Muscle of arm (tissue), 14 donors: ENCODE results near the gene COG1. TPM values are rescaled to one million over a fixed set of nuclear protein-coding genes. Genes with fewer than 3 reads are reported as not detected.
"Not testable (repeated sequence)": the region's sequence is repeated elsewhere in the genome, so short reads cannot be mapped to it uniquely, and the experiment has no call there.

ENCODE experiments used
- DNase-seq: peaks from one replicate; pipeline ENCODE4 v3.0.0-alpha.2; 2013
- long read RNA-seq, 11 donors: transcript quantifications; one replicate each; lab custom pipeline, GENCODE V29; 2026
- polyA plus RNA-seq, 12 donors: library from polyadenylated mRNA; unstranded; fragments of 120-200 nt; gene quantifications; one replicate each; pipeline ENCODE4 v1.2.1, GENCODE V29; 2013; ENCODE audit not compliant: insufficient read length in 12 of 12

Gene COG1, protein sequence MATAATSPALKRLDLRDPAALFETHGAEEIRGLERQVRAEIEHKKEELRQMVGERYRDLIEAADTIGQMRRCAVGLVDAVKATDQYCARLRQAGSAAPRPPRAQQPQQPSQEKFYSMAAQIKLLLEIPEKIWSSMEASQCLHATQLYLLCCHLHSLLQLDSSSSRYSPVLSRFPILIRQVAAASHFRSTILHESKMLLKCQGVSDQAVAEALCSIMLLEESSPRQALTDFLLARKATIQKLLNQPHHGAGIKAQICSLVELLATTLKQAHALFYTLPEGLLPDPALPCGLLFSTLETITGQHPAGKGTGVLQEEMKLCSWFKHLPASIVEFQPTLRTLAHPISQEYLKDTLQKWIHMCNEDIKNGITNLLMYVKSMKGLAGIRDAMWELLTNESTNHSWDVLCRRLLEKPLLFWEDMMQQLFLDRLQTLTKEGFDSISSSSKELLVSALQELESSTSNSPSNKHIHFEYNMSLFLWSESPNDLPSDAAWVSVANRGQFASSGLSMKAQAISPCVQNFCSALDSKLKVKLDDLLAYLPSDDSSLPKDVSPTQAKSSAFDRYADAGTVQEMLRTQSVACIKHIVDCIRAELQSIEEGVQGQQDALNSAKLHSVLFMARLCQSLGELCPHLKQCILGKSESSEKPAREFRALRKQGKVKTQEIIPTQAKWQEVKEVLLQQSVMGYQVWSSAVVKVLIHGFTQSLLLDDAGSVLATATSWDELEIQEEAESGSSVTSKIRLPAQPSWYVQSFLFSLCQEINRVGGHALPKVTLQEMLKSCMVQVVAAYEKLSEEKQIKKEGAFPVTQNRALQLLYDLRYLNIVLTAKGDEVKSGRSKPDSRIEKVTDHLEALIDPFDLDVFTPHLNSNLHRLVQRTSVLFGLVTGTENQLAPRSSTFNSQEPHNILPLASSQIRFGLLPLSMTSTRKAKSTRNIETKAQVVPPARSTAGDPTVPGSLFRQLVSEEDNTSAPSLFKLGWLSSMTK
- polyA plus RNA-seq, result 10 to 100 TPM in 11 of 12 donors, not detected in 1; 22.4 to 54.9 (median 32.4) TPM
- long read RNA-seq, donor 1, full-length matches to known transcripts, result 4 of 4 reads
- long read RNA-seq, donor 1, partial matches to known transcripts, result 0 of 4 reads
- long read RNA-seq, donor 1, other reads (novel, unspliced or antisense), result 0 of 4 reads
- long read RNA-seq, donor 2, partial matches to known transcripts, result 0 of 2 reads
- long read RNA-seq, donor 2, other reads (novel, unspliced or antisense), result 0 of 2 reads
- long read RNA-seq, donor 3, partial matches to known transcripts, result 0 of 10 reads
- long read RNA-seq, donor 3, other reads (novel, unspliced or antisense), result 9 of 10 reads
- long read RNA-seq, donor 4, partial matches to known transcripts, result 0 of 1 reads
- long read RNA-seq, donor 4, other reads (novel, unspliced or antisense), result 0 of 1 reads
- long read RNA-seq, donor 5, partial matches to known transcripts, result 0 of 42 reads
- long read RNA-seq, donor 5, other reads (novel, unspliced or antisense), result 38 of 42 reads
- long read RNA-seq, donor 6, partial matches to known transcripts, result 0 of 2 reads
- long read RNA-seq, donor 6, other reads (novel, unspliced or antisense), result 0 of 2 reads
- long read RNA-seq, donor 7, result 0 reads
- long read RNA-seq, donor 8, partial matches to known transcripts, result 0 of 1 reads
- long read RNA-seq, donor 8, other reads (novel, unspliced or antisense), result 0 of 1 reads
- long read RNA-seq, donor 9, full-length matches to known transcripts, result 3 of 3 reads
- long read RNA-seq, donor 9, partial matches to known transcripts, result 0 of 3 reads
- long read RNA-seq, donor 9, other reads (novel, unspliced or antisense), result 0 of 3 reads
- long read RNA-seq, donor 10, partial matches to known transcripts, result 0 of 2 reads
- long read RNA-seq, donor 10, other reads (novel, unspliced or antisense), result 0 of 2 reads
- long read RNA-seq, donor 11, partial matches to known transcripts, result 0 of 2 reads
- long read RNA-seq, donor 11, other reads (novel, unspliced or antisense), result 0 of 2 reads

DNA sequence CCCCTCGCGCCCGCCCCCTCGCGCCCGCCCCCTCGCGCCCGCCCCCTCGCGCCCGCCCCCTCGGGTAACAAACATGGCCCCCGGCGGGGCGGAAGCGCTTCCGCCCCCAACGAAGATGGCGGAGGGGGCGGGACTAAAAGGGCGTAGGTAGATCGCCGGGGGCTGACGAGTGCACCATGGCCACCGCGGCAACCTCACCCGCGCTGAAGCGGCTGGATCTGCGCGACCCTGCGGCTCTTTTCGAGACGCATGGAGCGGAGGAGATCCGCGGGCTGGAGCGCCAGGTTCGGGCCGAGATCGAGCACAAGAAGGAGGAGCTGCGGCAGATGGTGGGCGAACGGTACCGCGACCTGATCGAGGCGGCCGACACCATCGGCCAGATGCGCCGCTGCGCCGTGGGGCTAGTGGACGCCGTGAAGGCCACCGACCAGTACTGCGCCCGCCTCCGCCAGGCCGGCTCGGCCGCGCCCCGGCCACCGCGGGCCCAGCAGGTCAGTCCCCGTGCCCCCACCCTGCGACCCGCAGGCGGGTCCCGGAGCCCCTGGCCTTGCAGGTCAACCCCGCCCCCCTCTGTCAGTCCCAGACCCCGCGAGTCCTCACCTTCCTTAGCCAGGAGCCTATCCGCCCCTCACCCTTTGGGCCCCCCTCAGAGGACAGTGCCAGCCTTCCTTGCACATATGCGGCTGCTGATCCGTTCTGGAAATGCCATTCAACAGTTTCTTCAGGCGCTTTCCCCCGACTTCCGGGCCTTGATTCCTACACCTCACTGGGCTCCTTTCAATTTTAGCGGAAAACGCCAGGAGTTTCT is at the start of gene COG1:
Gene COG1, plus strand, starts transcription at position 162 of the 808 bp plus-strand sequence. Its CDS starts 15 bp downstream, at position 177.
- peak; percentile 93 for DNase-seq

DNA sequence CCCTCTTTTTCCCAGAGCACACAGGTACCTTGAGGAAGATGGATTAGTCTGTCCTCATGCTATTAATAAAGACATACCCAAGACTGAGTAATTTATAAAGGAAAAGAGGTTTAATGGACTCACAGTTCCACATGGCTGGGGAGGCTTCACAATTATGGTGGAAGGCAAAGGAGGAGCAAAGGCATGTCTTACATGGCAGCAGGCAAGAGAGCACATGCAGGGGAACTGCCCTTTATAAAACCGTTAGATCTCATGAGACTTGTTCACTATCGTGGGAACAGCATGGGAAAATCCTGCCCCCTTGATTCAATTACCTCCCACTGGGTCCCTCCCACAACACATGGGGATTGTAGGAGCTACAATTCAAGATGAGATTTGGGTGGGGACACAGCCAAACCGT is 48.6 kb upstream of the COG1 start:
- not testable (repeated sequence) for DNase-seq

DNA sequence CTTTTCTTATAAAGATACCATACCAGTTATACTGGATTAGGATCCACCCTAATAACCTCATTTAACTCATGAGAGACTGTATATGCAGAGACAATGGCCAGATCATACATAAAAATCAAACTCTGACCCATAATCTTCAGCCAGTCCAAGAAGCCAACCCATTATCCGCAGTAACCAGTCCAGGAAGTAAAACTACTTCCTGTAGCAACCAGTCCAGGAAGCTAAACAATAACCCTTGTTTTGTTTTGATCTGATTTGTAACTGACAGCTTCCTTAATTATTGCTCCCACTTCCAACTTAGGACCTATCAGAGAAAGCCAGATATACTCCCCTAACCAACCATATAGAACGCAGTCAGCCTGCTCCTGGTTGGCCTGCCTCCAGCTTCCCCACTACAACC is 47.2 kb upstream of the COG1 start:
- DNase-seq, result no peak

DNA sequence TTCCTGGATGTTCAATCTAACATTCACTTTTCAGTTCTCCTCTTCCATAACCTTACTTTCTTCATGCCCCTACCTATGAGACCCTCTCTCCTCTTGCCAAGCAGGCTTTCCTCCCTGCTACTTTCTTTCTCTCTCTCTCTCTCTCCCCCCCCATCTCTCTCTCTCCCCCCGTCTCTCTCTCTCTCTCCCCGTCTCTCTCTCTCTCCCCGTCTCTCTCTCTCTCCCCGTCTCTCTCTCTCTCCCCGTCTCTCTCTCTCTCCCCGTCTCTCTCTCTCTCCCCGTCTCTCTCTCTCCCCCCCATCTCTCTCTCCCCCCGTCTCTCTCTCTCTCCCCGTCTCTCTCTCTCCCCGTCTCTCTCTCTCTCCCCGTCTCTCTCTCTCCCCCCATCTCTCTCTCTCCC is 45.1 kb upstream of the COG1 start:
- not testable (repeated sequence) for DNase-seq

DNA sequence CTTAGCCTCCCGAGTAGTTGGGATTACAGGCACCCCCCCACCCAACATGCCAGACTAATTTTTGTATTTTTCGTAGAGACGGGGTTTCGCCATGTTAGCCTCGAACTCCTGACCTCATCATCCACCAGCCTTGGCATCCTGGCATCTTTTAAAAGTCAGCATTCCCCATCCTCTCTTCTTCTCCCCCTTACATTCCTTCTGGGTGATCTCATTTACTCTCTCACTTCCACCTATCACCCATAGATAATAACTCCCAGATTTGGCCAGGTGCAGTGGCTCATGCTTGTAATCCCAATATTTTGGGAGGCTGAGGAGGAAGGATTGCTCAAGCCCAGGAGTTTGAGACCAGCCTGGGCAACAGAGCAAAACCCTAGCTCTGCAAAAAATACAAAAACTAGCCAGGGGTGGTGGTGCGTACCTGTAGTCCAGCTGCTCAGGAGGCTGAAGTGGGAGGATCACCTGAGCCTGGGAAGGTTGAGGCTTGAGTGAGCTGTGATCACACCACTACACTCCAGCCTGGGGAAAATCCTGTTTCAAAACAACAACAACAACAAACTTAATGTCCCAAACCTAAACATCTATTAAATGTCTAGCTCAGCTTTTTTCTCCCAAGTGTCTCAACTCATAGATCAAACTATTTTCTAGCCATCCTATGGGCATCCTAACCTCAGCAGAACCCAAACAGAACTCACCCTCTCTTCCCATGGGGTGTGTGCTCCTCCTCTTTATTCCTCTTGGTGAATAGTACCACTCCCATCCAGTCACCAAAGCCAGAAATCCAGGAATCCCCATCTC is 44.1 kb upstream of the COG1 start:
- DNase-seq, result no peak

DNA sequence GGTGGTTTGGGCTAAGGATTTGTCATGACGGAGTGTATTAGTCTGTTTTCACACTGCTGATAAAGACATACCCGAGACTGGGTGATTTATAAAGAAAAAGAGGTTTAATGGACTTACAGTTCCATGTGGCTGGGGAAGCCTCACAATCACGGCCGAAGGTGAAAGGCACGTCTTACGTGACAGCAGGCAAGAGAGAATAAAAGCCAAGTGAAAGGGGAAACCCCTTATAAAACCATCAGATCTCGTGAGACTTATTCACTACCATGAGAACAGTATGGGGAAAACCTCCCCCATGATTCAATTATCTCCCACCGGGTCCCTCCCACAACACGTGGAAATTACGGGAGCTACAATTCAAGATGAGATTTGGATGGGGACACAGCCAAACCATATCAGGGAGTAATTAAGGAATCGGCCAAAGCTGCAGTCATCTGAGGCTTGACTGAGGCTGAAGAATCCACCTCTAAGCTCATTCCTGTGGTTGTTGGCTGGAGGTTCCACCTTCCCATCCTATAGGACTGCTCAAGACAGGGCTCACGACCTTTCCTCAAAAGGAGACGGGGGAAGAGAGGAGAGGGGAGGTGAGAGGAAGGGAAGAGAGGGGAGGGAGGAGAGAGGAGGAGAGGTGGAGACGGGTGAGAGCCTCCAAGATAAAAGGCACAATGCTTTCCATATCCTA is 42.1 kb upstream of the COG1 start:
- not testable (repeated sequence) for DNase-seq

DNA sequence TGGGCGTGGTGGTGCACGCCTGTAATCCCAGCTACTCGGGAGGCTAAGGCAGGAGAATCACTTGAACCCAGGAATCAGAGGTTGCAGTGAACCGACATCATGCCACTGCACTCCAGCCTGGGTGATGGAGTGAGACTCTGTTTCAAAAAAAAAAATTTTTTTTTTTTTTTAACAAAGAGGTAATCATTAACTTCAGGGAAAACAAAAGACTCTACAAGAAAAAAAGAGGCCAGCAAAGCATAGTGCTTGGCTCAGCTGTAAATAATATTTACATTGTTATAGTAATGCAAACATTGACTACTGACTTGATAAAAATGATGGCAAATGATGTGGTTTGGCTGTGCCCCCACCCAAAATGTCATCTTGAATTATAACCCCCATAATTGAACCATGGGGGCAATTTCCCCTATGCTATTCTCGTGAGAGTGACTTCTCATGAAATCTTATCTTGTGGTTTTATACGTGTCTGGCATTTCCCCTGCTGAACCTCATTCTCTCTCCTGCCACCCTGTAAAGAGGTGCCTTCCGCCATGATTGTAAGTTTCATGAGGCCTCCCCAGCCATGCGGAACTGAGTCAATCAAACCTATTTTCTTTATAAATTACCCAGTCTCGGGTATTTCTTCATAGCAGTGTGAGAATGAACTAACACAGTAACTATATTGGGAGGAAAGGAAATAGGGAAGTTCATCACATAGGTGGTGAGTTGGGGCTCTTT is 40.8 kb upstream of the COG1 start:
- no peak for DNase-seq

DNA sequence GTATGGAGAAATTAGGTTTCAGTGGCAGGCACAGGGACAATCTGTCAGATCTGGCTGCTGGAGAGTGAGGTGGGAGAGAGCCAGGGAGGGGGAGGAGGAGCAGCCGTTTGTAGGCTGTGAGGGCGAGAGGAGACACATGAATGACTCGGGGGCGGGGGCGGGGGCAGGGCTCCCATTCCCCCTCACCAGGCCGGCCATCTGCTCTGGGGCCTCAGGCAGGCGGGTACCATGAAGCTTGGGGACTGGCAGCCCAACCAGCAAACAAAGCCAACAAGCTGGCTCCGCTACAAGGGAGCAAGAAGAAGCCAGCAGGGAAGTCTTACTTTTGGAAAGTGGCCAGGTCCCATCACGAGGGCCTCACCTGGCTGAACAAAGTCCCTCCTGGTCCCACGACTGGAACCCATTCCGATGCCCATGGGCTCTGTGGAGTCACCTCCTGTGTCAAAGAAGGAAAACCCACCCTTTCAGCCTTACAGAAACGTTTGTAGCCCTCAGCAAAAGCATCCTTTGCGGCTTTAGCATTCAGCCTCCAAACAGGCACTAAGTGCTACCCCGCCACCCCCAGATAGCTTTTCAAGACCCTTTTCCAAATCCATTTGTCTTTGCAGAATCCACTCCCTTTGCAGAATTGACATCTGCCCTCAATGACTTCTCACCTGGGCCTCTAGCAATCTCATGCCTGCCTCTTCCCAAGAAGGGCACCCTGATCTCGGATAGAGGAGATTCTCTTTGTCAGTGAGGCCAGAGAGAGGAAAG is 37.3 kb upstream of the COG1 start:
- no peak for DNase-seq

DNA sequence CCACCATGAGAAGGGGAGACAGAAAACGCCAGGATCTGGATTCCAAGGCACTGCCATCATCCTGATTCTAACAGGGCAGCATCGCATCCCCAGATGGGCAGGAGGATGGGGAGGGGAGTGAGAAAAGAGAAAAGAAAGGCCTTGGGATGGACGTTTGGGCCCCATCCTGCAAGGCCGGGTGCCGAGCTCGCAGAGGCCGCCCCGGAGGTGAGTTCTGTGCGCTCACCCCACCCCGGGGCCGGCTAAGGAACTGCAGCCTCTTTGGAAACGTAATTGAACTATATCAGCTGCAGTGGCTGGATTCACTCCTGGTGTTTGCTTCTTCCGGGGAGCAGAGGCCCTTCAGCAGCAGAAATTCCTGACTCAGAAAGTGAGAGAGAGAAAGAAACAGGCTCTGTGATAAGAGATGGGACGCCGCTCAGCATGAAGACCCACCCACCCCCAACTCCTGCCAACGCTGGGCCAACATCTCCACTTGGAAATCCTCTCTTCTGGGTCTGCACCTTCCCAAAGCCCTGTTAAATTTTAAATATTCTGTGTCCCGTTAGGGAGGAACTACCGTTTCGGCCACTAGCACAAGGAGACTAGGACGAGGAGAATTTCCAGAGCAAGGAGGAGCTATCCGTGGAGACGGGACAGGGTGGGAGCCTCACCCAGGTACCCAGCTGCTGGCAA is 36.6 kb upstream of the COG1 start:
- DNase-seq, result peak; percentile 66

DNA sequence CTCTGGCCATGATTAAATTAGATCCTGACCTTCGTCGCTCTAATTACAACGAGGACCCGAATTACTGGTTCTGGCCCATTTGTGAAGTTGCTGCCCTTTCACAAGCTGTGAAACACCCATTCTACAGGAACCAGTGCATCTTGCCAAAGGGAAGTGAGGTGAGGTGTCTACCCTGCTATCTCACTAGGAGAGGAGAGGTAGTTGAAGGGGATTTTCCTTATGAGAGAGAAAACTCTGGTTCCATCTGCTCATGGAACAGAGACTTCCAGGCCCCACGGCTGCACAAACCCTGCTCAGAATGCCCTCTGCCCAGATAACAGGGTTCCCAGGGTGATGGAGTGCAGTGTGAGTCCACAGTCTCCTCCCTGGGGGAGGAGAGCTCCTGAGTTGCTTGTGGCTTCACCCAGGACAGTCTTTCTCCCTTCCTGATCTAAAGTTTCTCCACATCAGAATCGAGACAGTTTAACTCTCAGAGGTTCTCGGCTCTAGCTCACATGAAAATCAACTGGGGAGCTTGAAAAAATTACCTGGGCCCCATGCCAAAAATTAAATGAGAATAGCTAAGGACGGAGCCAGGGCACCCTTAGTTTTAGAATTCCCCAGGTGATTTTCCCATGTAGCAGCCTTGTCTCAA is 35.9 kb upstream of the COG1 start:
- no peak for DNase-seq

DNA sequence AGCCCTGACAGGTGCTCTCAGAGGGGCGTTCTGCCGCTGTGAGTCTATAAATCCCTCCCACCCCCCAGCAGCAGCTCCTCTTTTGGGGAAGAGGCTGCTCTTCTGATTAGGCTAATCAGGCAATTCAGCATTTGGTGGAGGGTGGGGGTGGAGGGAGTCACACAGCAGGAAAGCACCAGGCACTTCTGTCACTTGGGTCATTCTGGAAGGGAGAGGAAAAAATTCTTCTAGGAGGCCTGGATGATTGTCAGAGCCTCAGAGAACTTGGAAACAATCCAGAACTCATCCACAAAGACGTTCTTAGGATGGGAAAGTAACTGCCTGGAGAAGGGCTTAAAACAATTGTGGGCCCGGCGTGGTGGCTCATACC is 35.3 kb upstream of the COG1 start:
- DNase-seq, result no peak

DNA sequence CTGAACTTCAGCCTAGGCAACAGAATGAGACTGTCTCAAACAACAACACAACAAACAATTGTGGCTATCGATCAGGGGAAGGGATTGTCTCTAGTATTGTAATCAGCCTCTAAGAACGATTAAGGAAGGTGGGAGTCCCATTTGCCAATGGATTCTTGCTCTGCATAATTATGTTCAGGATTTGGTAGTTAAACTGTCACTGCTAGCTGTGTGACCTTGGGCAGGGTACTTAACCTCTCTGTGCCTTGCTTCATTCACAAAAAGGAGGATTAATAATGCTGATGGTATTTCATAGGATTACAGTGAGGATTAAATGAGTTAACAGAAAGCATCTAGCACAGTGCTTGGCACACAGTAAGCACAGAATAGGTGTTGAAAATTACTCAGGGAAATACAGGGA is 34.7 kb upstream of the COG1 start:
- no peak for DNase-seq

DNA sequence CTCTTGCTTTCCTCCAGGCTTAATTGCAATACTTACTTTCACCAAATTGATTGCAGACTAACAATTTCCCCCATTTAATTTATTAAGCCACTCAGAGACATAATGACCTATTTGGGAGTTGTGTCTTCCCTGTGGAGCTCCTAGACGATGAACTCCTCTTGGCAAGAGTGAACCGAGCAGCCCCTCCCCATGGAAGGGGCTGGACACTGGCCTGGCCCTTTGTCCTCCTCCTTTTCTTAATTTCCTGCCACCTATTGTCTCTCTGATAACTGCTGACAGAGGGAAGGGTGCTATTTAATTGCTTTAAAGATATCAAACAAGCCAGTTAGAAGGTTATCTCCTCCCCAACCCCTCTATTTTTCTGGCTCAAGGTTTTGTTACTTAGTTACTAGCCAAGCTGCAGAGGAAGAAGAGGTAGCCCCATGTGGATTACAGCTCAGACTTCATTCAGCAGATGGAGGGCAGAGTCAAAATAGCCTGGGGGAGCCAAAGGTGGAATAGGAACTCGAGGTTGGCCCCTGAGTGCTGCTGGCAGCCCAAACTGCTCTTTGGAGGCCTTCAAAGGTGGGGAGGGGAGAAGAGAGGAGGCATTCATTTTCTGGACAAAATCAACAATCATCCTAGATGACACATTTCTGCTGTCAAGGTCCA is 31.8 kb upstream of the COG1 start:
- no peak for DNase-seq

DNA sequence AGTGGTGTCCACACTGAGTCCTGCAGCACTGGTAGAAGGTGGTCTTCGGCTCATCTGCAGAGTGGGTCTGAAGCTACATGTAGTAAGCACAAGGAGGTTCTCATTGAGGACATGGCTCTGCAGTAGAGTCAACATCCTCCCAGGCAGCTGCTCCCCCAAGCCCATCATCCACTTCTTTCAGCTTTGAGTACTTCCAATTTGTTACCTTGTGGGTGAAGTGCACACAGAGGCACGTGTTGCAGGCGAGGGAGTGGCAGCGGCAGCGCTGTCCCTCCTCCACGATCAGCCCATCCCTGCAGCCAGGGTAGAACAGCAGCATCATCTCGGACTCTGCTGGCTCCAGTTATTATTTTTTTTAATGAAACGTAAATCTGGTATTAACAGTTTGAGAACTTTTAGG is 29.8 kb upstream of the COG1 start:
- no peak for DNase-seq
